IPS-NIHi7 (cell line): ENCODE results near the gene FXYD6.
"Not testable (repeated sequence)": the region's sequence is repeated elsewhere in the genome, so short reads cannot be mapped to it uniquely, and the experiment has no call there.

Source experiments
- DNase-seq: peaks from one replicate; pipeline ENCODE4 v3.0.0; 2012; ENCODE audit warnings: mixed read lengths; ENCODE audit errors: extremely low spot score

FXYD6 gene

DNA sequence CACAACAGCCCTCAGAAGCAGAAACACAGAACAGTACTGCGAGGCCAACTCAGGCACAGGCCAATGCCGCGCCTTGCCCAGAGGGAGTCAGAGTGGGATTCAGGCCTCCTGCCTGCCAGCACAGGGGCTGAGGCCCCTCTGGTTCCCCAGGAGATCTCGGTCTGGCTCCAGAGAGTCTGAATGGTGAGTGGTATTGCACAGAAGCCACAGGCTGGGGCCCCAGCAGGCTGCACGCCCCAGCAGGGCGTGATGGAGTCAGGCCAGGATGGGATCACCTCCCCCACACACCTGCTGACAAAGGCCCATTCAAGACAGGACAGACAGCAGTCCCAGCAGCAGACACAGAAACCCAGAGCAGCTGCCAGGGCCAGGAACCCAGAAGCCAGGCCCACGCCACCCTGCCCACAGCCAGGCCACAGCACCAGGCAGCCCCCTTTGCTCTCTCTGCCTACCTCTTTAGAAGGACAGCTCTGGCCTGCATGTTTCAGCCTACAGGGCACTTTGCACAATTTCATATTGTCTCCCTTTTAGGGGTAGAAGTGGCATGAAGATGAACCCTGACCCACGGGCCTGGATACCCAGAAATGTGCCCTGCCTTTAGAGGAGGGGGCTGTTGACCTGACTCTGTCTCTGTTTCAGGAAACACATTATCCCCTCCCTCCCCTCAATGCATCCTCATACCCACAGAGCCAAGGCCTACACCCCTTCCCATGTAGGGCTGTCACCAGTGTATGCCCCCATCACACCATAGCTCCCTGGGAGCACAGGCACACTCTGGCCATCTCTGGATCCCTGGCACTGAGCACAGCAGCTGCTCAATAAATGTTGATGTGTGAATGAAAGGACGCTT is 6.1 kb downstream of the FXYD6 start:
- DNase-seq = no peak

DNA sequence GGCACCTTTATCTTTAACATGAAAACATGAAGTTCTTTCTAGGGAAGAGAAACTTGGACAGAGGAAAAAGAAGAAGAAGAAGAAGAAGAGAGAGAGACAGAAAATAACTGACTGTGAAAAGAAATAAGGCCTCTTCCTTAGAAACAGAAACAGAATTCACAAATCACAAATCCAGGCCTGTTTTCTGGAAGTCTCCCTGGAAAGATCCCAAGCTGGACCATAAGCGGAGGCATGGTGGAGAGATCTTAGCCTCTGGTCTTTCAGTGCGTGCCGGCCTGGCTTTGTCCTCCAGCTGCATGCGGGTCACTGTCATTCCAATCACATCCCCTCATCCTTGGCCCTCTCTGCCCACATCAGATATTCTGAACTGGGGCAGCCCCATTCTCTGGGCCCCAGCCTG is 6.9 kb downstream of the FXYD6 start:
- DNase-seq = no peak

DNA sequence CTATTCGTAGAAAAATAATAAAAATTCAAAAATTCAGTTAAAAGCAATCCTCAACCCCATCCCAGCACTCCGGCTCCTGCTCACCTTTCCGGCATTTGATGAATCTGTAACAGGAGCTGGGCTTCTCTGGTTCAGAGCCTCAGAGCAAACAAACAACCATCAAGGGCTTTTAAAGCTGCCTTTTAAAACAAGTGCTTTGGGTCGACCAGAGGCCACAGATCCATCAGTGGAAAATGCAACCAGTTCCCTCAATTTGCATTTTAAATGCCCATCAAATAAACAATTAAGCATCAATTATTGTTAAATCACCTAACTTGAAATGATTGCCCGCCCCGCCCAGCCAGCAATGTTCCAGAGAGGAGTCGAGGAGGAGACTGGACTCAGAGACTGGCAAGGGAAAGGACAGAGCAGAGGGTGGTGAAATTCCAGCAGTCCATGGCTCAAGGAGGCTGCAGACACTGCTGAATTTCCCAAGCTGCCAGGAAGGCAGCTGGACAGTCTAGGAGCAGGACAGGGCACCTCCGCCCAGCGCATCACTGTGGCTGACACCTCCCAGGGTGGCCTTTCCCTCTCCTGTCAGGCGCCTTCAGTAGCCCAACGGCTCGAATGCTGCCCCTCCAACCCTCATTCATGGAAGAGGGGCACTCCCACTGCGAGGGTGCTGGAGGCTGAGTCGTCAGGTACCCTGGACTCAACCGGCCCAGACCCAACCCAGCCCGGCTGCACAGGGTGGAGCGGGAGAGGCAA is 7.5 kb downstream of the FXYD6 start:
- no peak for DNase-seq

DNA sequence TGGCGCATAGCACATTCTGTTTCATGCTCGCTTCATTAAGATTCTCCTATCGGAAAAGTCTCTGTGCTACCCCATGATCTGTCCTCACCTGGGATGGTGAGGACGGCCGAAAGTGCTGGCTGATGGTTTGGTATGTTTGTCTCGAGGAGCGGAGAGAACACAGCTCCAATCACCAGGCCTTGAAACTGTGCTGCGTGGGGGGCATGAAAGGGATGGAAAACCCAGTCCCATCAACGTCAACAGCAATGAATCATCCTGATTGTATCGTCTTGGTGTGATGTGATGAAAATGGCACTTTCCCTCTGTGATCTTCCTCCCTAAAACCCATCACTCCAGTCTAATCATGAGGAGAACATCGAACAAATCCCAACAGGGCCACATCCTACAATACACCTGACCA is 8.4 kb downstream of the FXYD6 start:
- DNase-seq = no peak

- DNase-seq = no peak
Measured at GRCh38 chr11:117866526-117866925, 9.9 kb downstream of the FXYD6 start.

- not testable (repeated sequence) for DNase-seq
Measured at GRCh38 chr11:117865546-117865945, 10.9 kb downstream of the FXYD6 start.

DNA sequence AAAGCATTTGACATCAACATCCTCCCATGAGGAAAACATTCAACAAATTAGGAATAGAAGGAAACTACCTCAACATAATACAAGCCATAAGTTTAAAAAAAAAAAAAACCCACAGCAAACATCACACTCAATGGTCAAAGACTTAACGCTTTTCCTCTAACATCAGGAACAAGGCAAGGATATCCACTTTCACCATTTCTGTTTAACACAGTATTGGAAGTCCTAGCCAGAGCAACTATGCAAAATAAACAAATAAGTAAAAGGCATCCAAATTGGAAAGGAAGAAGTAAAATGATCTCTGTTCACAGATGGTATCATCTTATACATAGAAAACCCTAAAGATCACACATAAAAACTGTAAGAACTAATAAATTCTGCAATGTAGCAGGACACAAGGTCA is 13.1 kb downstream of the FXYD6 start:
- DNase-seq = no peak

DNA sequence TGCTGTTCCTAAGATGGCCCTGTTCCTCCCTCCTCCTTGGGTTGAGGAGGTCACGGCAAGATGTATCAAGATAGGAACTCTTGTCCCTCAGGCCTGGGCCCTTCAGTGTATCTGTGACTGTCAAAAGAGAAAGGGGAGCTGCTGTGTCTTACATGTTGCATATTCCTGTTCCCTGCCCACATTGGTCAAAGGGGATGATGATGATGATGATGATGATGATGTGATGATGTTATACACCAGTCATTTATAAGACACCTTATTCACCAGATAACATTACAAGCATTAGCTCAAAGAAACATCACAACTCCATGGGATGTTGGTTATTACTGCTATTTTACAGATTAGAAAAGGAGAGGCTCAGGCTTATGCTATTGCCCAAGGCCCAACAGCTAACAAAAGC is 13.7 kb downstream of the FXYD6 start:
- no peak for DNase-seq

- no peak for DNase-seq
Measured at GRCh38 chr11:117862019-117862725, 14.3 kb downstream of the FXYD6 start.

GRCh38 chr11:117861151-117862018 is 15.1 kb downstream of the FXYD6 start:
- DNase-seq = peak; percentile 96

- no peak for DNase-seq
Measured at GRCh38 chr11:117860139-117860538, 16.3 kb downstream of the FXYD6 start.

GRCh38 chr11:117859488-117860112 is 16.9 kb downstream of the FXYD6 start:
- DNase-seq = no peak

DNA sequence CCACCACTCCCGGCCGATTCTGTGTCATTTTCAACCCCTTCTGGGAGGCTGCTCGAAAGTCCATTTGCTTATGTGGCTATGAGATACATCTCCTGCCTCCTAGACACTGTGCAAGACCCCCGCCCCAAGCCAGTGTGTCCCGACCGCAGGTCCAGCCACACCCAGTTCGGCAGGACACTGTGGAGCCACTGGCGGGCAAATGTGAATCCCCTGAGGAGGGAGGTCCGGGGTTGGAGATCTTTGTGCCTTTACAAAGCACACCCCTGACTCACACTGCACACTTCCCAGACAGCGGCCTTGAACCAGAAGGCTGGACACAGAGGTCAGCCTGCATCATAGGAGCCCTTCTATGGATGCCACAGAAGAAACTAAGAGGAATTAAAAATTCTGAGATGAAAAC is 17.4 kb downstream of the FXYD6 start:
- DNase-seq = no peak

GRCh38 chr11:117857734-117858414 is 18.6 kb downstream of the FXYD6 start:
- no peak for DNase-seq

GRCh38 chr11:117855912-117856651 is 20.4 kb downstream of the FXYD6 start:
- no peak for DNase-seq

- DNase-seq = no peak
Measured at GRCh38 chr11:117855186-117855845, 21.1 kb downstream of the FXYD6 start.

GRCh38 chr11:117852309-117852708 is 24.1 kb downstream of the FXYD6 start:
- DNase-seq = no peak

DNA sequence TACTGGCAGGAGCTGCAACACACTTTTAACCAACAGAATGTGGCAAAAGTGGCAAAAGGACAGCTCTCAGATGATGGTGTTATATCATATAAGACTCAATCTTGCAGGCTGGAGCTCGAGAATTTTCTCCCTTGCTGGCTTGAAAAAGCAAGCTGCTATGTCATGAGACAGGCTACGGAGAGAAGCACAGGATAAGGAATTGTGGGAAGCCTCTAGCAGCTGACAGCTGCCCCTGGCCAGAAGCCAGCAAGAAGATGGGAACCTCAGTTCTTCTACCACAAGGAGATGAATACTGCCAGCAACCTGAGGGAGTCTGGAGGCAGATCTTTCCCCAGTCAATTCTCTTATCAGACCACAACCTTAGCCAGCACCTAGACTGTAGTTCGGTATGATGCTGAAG is 24.6 kb downstream of the FXYD6 start:
- DNase-seq = no peak

GRCh38 chr11:117851106-117851505 is 25.4 kb downstream of the FXYD6 start:
- no peak for DNase-seq
